NCI-H510A (cell line): ENCODE data around the gene ACTRT2.

Experiments
- DNase-seq: peaks from one replicate; lab custom pipeline; 2025; lab: John Stamatoyannopoulos, UW

The ACTRT2 gene

DNA sequence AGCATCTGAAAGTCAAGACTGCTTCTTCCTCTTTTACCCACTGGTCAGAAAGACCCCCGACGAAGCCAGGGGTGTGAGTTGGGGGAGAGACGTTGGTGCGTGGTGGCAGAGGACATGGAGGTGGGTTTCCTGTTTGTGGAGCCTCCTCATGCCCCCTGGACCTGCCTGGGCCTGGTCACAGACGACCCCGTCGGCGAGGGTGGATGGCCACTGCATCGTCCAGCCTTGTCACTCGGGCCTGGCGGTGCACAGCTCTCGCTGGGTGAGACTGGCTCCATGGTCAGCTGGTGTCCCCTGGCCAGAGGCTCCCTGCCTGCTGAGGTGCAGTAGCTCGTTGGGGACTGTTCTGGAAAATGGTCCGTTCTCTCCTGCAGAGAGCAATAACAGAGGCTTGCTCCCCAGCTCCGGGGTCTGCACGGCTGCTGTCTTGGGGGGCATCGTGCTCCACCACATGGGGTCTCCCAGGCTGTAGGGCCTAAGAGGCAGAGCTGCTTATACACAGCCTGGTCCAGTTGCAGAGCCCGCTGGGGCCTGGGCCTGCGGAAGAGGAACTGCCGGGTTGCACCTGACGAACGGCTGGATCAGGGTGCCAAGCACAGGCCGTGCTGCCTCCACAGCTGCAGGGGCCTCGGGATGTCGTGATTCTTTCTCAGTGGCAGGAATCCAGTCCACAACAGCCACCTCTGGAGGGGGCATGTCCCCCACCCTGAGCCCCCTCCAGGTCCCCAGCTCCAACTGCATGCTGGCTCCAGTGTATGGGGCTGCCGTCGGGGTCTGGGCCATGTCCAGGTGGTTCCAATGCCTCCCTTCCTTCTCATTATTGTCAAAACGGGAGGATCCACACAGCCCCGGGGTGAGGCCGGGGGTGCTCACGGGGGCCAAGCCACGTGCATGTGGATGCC, 18.0 kb upstream of the ACTRT2 start:
- no peak for DNase-seq

GRCh38 chr1:3003941-3004270, 17.4 kb upstream of the ACTRT2 start:
- no peak for DNase-seq

- DNase-seq = no peak
Observed at GRCh38 chr1:3004285-3005205, 16.7 kb upstream of the ACTRT2 start.

DNA sequence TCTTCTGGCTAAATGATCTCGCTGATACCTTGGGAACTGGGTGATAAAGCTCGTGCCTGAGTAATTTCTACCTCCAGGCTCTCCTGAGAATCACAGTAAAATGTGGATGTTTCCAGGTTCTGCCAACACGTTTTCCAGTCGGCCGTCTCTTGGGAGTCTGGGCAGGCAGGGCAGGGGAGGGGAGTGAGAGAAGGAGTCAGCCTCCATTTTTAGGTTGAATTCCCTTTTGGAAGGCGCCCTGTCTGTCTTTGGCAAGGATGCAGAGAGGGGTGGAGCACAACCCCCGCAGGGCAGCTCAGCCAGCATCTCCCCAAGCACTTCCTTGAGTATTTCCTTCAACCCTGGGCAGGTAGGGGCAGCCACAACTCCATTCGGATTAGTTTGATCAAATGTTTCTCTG, 15.5 kb upstream of the ACTRT2 start:
- no peak for DNase-seq

DNA sequence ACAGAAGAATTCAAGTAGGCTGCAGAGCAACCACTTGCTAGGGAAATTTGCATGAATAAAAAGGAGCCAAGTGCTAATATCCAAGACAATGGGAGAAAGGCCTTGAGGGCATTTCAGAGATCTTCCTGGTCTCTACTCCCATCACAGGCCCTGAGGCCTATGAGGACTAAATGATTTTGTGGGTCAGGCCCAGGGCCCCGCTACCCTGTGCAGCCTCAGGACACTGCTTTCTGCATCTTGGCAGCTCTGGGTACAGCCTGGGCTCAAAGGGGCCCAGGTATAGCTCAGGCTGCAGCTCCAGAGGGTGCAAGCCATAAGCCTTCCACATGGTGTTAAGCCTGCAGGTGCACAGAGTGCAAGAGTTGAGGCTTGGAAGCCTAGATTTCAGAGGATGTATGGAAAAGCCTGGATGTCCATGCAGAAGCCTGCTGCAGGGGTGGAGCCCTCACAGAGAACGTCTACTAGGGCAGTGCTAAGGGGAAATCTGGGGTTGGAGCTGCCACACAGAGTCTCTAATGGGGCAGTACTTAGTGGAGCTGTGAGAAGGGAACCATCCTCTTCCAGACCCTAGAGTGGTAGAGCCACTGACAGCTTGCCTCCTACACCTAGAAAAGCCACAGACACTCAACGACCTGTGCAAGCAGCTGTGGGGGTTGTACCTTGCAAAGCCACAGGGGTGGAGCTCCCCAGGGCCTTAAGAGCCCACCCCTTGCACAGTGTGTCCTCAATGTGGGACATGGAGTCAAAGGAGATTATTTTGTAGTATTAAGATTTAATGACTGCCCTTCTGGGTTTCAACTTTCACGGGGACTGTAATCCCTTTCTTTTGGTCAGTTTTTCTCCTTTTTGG, 13.7 kb upstream of the ACTRT2 start:
- no peak for DNase-seq

- no peak for DNase-seq
Observed at GRCh38 chr1:3009021-3009420, 12.2 kb upstream of the ACTRT2 start.

DNA sequence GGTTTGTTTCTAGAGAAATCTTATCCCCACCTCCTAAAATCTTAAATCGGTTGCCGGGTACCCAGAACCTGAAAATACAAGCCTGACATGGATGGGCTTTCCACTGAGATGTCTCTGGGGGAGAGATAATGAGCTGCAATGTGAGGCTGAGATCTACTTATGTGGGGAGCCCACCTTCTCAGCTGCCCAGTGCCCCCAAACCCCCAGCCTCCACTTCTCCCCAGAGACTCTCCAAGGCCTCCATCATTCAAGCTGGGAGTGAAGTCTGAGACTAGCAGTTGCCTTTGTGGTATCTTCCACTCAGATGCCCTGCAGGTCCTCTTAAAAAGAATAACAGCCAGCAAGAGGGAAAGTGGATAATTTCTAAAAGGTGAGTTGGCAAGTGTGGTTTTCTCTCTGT, 11.7 kb upstream of the ACTRT2 start:
- no peak for DNase-seq

- no peak for DNase-seq
Observed at GRCh38 chr1:3011127-3011526, 10.1 kb upstream of the ACTRT2 start.

DNA sequence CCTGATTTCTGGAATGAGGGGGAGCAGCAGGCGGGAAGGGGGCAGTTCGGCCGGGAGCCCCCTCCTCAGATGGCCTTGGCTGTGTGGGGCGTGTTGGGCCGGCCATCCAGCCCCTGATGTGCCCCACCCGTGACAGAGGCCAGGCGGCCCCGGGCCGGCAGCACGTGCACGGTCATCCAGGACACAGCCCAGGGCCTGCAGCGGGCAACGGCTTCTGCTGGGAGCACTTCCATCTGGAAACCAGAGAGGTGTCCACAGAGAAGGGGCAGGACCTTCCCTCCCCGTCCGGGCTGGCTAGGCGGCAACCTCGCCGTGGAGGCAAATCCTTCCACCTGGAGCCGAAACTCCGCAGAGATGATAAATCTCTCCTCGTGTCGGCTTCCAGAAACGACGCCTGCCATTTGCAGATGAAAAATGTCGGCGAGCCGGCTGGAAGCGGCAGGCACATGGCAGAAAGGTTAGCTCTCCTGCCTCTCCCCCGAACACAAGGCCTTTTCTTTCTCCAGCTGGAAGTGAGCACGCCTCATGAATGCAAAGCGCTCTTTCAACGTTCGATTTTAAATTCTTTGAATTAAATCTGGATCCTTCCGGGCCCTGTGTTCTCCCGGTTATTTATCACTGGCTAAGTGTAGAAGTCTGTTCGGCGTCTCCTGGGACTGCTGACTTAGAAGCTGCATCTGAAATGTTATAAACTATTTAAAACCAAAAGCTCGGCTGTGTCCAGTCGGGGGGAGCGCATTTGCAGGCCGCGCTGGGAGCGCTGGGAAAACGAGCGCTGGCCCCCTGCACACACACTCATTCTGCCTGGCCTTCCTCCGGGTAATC, 9.4 kb upstream of the ACTRT2 start:
- DNase-seq = no peak

DNA sequence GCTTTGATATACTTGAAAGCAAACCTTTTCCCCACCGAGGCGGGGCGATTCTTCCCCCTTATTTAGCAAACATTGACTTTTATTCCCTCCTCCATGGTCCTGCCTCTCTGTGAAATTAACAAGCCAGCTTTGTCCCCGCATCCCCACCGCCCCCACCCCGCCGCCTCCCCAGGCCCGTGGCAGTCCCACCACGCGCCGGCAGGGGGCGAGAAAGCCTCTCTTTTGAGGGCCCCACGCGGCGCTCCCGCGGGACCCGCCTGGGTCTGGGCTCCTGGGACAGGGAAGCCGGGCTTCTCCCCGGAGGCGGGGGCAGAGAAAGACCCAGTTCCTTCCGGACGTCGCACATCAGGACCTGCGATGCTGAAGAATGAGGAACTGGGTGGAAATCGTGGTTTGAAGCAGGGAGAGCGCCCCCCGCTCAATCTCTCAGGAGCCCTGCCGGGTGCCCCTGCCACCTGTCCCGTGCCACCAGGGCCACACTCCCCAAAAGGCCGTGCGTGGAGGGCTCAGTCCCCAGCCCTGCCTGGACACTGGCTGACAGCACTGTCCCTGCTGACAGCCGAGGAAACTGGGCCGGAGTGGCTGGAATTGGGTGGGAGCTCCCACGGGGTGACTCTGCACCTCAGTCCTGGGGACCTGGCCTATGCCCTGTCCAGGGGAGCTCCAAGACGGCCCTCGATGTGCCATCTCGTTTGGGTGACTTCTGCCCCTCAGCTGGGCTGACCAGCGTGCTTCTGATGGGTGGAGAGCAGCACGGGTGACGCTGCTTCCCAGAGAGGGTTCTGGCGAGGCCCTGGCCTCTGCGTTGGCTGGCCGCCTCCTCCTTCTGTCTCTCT, 8.6 kb upstream of the ACTRT2 start:
- no peak for DNase-seq

DNA sequence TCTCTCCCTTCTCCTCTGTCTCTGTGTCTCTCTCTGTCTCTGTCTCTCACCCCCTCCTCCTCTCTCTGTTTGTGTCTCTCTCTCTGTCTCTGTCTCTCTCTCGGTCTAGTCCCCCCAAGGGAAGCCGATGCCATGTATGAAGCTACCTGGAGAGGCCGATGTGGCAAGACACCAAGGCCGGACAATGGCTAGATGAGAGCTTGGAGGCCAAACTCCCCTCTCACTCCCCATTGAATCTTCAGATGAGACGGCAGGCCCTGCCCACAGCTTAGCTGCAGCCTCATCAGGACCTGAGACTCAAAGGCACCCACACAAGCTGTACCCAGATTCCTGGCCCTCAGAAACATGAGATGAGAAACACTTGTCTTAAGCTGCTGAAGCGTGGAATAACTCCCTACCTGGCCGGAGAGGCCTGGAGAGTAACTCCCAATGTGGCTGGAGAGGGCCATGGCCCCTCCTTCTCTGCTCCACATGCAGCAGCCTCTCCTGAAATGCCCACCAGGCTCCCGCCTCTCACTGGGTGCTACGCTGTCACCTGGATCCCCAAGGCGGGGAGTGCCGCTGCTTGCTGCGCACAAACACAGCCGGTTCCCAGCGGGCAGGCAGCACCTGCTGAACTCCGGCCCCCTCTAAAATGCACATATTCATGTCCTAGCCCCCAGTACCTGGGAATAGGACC, 7.8 kb upstream of the ACTRT2 start:
- DNase-seq = no peak

- no peak for DNase-seq
Observed at GRCh38 chr1:3014050-3014440, 7.2 kb upstream of the ACTRT2 start.

DNA sequence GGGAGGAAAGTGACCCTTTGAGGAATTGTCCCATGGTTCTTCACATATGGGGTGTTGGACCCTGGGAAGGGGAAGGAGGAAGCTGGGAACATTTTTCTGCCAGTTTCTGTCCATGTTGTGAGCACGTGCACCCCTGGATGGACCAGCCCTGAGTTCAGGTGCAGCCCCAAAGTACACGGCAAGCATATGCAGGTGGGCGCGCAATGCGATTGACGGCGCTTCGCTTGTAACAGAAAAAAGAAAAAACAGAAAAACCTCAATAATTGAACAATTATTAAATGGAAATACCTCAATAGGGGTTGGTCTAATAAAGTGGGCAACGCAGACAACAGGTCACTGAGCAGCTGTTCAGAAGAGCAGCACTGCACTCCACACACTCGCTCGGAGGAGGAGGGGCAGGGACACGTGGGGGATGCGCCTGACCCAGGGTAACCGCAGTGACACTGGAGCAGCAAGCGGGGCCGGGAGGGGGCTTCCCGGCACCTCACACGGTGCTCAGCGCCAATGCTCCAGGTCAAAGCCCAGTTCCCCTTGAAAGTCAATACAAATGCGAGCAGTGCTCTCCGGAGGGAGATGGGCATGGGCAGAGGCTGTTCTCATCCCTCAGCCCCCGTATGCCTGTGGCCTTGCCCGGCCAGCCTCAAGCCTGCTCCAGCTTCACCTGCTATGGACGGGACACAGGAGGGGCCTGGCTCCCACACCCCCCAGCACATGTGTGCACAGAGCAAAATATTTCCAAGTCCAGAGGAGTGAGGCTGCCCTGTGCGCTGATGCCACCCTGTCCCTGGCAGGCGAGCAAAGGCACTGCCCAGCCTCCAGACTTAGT, 6.6 kb upstream of the ACTRT2 start:
- no peak for DNase-seq

DNA sequence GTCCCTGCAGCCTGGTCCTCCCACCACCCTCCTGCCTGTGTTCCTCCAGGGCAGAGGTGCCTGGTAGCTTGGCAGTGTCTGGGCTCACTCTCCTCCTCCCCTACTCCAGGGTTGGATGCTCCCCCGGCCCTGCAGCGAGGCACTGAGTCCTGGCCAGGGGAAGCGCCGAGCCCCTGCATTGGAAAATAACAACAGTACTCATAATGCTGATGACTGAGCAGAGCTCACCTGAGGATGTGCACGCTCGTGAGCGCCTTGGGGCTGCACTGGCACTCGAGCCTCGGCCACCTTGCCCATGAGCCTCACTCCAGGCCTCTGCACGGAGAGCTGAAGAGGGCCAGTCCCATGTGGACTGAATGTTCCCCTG, 6.0 kb upstream of the ACTRT2 start:
- no peak for DNase-seq

GRCh38 chr1:3015744-3016143, 5.5 kb upstream of the ACTRT2 start:
- DNase-seq = no peak

DNA sequence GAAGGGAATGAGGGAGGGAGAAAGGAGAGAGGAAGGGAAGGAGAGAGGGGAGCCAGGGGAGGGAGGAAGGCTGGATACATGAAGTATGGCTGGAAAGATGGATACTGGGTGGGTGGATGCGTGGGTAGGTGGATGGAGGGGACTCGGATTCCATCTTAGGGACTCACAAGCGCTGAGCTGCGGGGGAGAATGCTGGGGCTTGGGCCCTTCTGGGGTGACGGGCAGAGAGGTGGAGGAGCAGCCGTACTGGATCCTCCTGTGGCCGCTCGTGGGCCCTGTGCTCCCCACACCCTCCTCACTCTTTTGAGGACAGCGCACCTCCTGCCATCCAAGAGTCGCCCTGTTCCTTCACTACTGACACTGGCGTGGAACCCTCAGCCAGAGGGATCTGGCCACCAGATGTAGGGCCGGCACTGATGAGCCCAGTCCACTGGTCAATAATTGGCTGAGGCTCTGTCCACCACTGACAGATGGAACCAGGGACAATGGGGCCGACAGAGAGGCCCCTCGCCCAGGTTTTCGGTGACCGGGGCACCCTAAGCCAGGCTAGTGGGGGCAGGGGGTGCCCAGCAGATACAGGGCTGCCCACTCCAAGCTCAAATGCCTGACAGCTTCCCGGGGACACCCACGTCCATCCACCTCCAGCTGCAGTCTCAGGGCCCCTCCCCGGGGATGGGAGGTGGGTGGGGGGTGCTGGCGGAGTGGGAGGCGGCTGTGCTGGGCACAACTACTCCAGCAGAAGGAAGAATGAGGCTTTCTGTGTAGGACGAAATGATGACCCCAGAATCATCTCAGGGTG, 4.4 kb upstream of the ACTRT2 start:
- DNase-seq = no peak

- no peak for DNase-seq
Observed at GRCh38 chr1:3017440-3018050, 3.7 kb upstream of the ACTRT2 start.

DNA sequence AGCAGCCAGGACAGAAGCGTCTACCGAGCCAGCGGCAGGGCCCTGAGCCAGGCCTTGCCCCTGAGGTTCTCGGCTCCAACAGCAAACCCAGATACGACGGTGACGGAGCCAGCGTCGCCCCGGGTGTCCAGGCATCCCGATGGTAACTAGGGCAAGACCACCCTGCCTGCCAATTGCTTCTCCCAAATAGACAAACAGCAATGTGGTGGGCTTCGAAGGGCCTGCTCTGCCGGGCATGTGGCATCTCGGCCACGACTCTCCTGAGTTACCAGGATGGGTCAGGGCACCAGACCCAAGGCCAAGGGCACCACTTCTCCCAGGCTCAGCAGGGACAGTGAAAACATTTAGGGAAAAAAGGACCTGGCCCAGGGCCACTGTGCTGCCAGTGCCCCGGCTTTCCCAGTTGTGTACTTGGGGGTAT, 3.2 kb upstream of the ACTRT2 start:
- no peak for DNase-seq
